Effector memory CD4-positive, alpha-beta T cell (primary cell): Measurements from ENCODE around the gene DUSP28.

Source experiments
- DNase-seq, 3 donors: peaks; one replicate each; pipeline ENCODE4 v3.0.0-alpha.2; 2020
- H3K27ac ChIP-seq: 2 replicates; pipeline ENCODE4 v1.7.0; 2013; ENCODE audit warnings: mild to moderate bottlenecking, low read length, moderate library complexity; ENCODE audit not compliant: insufficient read depth, poor library complexity, severe bottlenecking
- H3K27me3 ChIP-seq: replicated peaks from 2 replicates; pipeline ENCODE4 v1.7.0; 2013; ENCODE audit warnings: mild to moderate bottlenecking, low read length; ENCODE audit not compliant: insufficient read depth, control insufficient read depth, poor library complexity, severe bottlenecking
- H3K36me3 ChIP-seq: 2 replicates; pipeline ENCODE4 v1.7.0; 2013; ENCODE audit warnings: mild to moderate bottlenecking, low read length, moderate library complexity; ENCODE audit not compliant: control insufficient read depth, insufficient read depth
- H3K4me1 ChIP-seq: 2 replicates; pipeline ENCODE4 v1.7.0; 2013; ENCODE audit warnings: low read length, mild to moderate bottlenecking; ENCODE audit not compliant: control insufficient read depth, insufficient read depth, poor library complexity, severe bottlenecking
- H3K4me3 ChIP-seq: 2 replicates; pipeline ENCODE4 v1.7.0; 2013; ENCODE audit warnings: low read length, low read depth, mild to moderate bottlenecking; ENCODE audit not compliant: insufficient read depth, poor library complexity, severe bottlenecking
- H3K9me3 ChIP-seq: 2 replicates; pipeline ENCODE4 v1.7.0; 2013; ENCODE audit warnings: mild to moderate bottlenecking, low read length, moderate library complexity; ENCODE audit not compliant: control insufficient read depth

DUSP28 gene

DNA sequence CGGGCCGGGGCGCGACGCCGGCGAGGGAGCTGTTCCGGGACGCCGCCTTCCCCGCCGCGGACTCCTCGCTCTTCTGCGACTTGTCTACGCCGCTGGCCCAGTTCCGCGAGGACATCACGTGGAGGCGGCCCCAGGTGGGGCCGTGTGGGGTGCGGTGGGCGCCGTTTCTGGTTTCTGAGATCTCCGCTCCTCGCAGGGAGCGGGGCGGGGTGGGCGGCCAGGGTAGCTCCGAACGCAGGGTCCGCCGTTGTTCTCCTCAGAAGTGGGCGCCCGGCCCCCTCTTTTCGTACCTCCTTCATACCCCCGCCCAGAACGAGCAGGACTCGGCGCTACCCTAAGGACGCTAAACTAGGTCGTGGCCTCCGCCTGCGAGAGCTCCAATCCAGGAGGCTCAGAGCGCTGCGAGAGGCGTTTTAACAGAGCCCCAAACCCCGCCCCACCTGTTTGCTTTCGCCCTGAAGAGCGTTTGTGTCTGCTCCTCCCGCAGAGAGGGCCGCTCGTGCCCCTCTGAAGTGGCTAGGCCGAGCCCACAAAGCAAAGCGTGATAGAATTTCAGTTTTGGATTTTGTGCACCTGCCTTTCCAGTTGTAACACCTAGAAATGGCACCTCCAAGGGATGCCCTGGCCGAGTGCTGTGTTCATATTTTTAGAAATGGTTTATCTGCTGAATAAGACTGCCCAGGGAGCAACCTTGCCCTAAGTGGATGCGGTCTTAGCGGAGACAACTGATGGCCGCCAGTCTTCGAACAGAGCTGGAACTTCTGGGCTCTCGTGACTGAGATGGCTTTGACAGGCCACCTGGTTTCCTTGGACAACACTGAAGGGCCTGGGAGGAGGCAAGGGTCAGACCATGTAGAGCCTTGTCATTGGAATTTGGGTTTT, 27.0 kb downstream of the DUSP28 start:
- Histone ChIP-seq H3K4me3 (peak overlapping the region; percentile 60), H3K27me3 (no peaks in the 10 kb centered on the region), H3K9me3 (no peaks in the 10 kb centered on the region), H3K4me1 (peaks cover 25% of the 10 kb centered on the region), H3K27ac (peak overlapping the region; percentile 91), H3K36me3 (peaks cover 26% of the 10 kb centered on the region)
- peak; percentile 42 to 54 (median 45) for DNase-seq

DNA sequence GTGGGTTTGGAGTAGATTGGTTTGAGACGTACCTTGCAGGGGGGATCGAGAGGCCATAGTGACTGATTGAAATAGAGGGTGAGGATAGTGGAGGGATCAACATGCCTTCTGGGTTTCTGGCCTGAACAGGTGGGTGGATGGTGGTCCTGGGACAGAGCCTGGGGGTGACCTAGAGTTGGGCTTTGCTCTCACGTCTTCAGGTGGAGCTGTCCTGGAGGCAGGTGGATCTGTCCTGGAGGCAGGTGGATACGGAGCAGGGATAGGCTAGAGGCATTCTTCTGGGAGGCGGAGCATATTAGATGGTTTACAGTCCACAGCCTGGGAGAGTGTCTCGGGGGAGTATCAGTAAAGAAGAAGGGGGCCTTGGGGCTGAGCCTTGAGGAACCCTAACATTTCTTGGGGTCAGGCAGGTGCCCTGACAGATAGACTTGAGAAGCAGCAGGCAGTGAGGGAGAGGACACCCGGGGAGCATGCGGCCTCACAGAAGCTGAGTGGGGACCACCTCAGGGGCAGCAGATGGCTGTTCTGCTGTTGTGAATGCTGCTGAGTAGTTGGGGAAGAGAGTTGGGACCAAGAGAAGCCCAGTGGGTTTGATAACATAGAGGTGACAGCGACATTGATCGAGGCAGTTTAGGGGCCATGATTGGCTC, 28.0 kb downstream of the DUSP28 start:
- Histone ChIP-seq H3K4me1 (peaks cover 25% of the 10 kb centered on the region), H3K9me3 (no peaks in the 10 kb centered on the region), H3K36me3 (peaks cover 31% of the 10 kb centered on the region), H3K4me3 (peak overlapping the region; percentile 60), H3K27ac (no peak overlapping the region), H3K27me3 (no peaks in the 10 kb centered on the region)
- no peak for DNase-seq

DNA sequence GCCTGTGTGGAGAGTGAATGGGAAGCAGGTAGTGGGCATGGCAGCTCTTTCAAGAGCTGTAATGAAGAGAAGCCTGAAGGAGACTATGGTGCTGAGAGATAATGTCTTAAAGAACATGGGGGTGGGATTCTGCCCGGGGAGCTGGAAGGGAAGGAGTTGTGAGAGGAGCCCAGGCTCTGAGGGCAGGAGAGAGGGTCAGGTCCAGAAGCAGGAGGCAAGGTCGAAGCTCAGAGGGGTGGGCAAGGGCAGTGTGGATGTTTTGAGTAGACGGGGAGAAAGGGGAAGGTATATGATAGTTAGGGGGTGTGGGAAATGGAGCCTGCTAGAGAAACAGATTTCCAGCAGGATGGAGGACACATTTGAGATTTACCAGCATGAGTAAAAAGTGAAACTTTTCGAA, 28.5 kb downstream of the DUSP28 start:
- Histone ChIP-seq H3K4me1 (peaks cover 25% of the 10 kb centered on the region), H3K27ac (no peak overlapping the region), H3K36me3 (peaks cover 34% of the 10 kb centered on the region), H3K27me3 (no peaks in the 10 kb centered on the region), H3K4me3 (no peak overlapping the region), H3K9me3 (no peaks in the 10 kb centered on the region)
- DNase-seq, result no peak

DNA sequence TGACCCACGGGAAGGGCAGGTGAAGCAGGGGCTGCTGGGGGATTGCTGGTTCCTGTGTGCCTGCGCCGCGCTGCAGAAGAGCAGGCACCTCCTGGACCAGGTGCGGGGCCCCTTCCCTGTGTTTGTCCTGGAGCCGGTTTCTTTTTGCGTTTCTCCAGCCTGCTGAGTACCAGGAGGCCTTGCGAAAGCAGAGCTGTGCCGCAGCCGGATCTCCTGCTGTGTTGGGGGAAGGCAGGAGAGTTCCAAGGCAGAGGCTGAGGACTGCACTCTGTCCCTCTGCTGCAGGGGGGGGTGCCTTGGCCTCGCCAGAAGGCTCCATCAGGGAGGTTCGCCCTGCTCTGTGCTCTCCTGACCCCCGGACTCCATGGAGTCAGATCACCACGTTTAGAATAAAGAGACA, 29.2 kb downstream of the DUSP28 start:
- H3K36me3 ChIP-seq, result peaks cover 37% of the 10 kb centered on the region
- no peaks in the 10 kb centered on the region for H3K27me3 ChIP-seq
- H3K27ac ChIP-seq, result no peak overlapping the region
- no peak for DNase-seq
- H3K4me3 ChIP-seq, result no peak overlapping the region
- H3K4me1 ChIP-seq, result peaks cover 25% of the 10 kb centered on the region
- H3K9me3 ChIP-seq, result no peaks in the 10 kb centered on the region

DNA sequence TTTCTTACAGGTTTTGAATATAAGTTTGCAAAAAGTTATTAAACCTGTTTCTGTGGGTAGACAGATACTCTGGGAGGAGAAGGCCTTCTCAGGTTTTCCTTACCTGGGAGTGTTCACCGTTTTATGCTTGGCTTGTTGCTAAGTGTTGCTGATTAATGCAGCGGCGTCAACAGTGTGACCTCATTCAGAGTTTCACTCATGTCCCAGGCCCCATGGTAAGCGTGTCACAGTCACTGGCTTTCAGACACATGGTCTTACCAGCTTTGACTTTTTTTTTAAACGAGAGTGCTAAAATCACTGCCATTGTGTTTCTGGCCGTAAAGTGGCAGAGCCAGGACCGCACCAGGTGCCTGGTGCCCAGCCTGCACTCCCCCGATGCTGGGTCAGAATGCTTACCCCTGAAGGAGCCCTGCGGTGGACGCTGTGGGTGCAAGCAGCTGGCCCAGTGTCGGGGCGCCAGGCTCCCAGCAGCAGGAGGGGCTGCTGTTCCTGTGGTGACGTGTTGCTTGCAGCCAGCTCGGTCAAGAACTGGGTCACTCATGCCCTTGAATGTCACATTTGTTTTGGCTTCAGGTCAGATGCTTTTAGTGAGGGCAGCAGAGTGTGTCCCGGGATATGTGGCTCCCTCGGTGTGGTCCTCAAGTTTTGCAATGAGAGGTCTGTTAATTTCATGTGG, 29.8 kb downstream of the DUSP28 start:
- peaks cover 38% of the 10 kb centered on the region for H3K36me3 ChIP-seq
- no peaks in the 10 kb centered on the region for H3K27me3 ChIP-seq
- no peak overlapping the region for H3K27ac ChIP-seq
- DNase-seq, result no peak
- no peaks in the 10 kb centered on the region for H3K9me3 ChIP-seq
- H3K4me3 ChIP-seq, result no peak overlapping the region
- peaks cover 19% of the 10 kb centered on the region for H3K4me1 ChIP-seq

DNA sequence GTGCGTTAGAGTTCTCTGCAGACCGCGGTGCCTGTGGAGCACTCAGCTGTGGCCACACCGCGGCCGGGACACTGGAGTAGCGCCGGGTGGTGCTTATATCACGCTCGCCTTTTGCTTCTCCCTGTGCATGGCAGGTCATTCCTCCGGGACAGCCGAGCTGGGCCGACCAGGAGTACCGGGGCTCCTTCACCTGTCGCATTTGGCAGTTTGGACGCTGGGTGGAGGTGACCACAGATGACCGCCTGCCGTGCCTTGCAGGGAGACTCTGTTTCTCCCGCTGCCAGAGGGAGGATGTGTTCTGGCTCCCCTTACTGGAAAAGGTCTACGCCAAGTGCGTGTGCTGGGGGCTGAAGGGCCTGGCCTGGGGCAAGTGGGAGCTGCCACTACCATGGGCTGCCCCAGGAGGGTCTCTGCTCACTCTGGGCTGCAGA, 30.5 kb downstream of the DUSP28 start:
- Histone ChIP-seq H3K36me3 (peaks cover 45% of the 10 kb centered on the region), H3K4me1 (peaks cover 12% of the 10 kb centered on the region), H3K4me3 (no peak overlapping the region), H3K27me3 (no peaks in the 10 kb centered on the region), H3K27ac (no peak overlapping the region), H3K9me3 (no peaks in the 10 kb centered on the region)
- DNase-seq, result no peak

DNA sequence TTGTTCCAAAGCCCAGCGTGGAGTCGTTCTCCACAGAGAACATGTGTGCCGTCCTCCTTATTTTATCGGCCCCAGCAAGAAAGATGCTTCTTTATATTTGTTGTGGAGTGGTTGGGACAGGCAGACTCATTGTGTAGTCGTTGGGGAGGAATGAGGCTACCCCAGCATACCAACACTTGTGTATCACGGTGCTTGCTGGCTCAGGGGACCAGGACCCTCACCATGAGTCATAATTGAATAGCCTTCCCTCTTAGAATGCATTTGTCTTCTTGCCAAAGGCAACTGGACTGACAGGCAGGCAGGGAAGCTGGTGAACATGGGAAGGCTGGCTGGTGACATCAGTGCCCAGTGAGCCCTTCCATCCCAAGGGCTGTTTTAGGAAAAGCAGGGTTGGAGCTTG, 31.1 kb downstream of the DUSP28 start:
- DNase-seq, result no peak
- peaks cover 50% of the 10 kb centered on the region for H3K36me3 ChIP-seq
- H3K4me3 ChIP-seq, result no peak overlapping the region

DNA sequence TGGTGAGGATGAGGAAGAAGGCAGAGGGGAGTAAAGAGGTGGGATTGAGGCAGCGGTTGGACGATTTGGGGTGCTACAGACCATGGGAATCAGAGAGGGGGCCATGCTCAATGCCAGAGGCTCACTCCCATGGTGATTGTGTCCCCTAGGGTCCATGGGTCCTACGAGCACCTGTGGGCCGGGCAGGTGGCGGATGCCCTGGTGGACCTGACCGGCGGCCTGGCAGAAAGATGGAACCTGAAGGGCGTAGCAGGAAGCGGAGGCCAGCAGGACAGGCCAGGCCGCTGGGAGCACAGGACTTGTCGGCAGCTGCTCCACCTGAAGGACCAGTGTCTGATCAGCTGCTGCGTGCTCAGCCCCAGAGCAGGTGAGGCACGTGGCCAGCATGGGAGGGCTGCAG, 31.6 kb downstream of the DUSP28 start:
- no peak for DNase-seq
- Histone ChIP-seq H3K27ac (no peak overlapping the region), H3K27me3 (no peaks in the 10 kb centered on the region), H3K36me3 (peaks cover 55% of the 10 kb centered on the region), H3K4me3 (no peak overlapping the region), H3K9me3 (no peaks in the 10 kb centered on the region), H3K4me1 (peaks cover 12% of the 10 kb centered on the region)

More for the DNA sequence above, 31.1 kb downstream of the DUSP28 start:
- Histone ChIP-seq H3K9me3 (no peaks in the 10 kb centered on the region), H3K27ac (no peak overlapping the region), H3K27me3 (no peaks in the 10 kb centered on the region), H3K4me1 (peaks cover 12% of the 10 kb centered on the region)

DNA sequence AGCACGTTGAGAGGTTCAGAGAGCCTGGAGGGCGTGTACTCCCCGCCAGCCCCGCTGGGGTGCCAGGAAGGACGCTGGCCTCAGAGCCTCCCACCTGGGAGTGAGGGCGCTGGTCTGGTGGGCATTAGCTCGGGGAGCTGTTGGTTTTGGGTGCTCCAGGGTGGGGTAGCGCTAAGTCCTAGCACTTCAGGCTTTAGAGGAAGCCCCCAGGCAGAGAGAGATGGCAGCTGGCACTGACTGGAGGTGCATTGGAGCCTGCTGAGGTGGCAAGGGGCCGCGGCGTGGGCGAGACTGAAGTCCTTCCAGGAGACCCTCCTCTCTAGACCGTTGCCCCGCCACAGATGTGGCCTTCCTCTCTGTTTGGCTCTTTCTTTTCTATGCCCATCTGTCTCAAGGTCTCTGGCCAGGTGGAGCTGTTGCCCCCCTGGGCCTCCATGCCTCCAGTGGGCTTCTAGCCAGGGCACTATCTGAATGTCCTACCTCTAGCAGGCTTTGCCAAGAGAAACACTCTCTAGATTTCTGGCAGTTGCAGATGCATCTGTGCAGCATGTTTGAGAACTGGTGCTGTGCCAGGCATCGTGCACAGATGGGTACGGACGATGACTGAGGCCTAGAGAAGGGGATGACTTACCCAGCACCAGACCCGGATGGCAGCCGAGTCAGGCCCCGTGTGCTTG, 33.0 kb downstream of the DUSP28 start:
- peaks cover 69% of the 10 kb centered on the region for H3K36me3 ChIP-seq
- no peak for DNase-seq
- H3K4me1 ChIP-seq, result peaks cover 2% of the 10 kb centered on the region
- H3K4me3 ChIP-seq, result no peak overlapping the region
- no peak overlapping the region for H3K27ac ChIP-seq
- H3K27me3 ChIP-seq, result no peaks in the 10 kb centered on the region
- H3K9me3 ChIP-seq, result no peaks in the 10 kb centered on the region
